ENCODE data around the gene CATSPERD.

Gene CATSPERD

DNA sequence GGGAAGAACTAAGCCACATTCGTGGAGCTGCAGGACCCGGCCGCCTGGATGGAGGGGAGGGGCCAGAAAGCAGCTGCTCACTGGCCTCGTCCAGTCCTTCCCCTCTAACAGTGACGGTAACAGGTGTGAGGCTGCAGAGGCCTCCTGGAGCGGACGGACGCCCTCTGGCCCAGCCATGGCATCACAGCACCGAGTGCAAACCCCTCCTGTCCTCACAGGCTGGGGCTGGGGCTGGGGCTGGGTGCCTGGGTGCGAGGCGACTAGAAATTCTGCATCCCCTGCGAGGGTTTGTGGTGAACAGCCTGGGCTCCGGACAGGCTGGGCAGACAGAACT lies 43.7 kb upstream of the CATSPERD start:
- H3K27ac ChIP-seq: no peak overlapping the region
- no peak for TF ChIP-seq CTCF (conservative IDR thresholded peaks at IDR 0.05)

DNA sequence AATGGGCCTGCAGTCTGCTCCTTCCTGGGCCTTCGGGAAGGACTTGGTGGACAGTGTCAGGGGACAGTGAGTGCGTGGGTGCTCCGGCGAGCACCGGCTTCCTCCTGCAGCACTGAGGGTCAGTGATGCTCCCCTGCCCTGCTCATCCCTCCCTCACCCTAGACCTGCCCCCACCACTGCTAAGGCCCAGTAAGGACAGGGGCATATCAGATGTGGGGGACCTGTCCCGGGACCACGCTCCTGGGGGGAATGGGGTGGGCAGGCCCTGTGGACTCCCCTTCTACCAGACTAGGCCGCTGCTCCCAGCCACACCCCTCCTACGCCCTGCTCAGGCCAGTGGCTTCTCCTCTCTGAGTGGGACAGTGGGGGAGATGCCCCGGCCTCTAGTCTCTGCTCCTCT lies 43.3 kb upstream of the CATSPERD start:
- no peak overlapping the region for H3K27ac ChIP-seq
- TF ChIP-seq CTCF (conservative IDR thresholded peaks at IDR 0.05): no peak

DNA sequence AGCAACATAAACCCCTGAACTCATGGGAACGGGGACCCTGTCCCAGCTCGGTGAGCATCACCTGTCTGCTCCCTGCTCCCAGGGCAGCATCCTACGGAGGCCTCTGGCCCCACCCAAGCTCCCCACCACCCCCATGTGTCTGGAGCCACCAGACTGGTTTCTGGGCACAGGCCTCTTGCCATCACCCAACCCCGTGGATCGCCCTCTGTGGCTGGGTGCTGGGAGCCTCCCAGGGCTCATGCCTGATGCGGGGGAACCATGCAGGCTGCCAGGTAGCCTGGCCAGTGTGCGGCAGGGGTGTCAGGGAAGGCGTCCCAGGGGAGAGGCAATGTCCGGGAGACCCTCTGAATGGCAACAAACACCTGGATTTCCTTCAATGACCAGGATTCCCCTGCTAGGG lies 42.9 kb upstream of the CATSPERD start:
- TF ChIP-seq CTCF (conservative IDR thresholded peaks at IDR 0.05): no peak
- H3K27ac ChIP-seq: no peak overlapping the region

GRCh38 chr19:5678071-5678718 lies 42.2 kb upstream of the CATSPERD start:
- no peak overlapping the region for H3K27ac ChIP-seq
- no peak for TF ChIP-seq CTCF (conservative IDR thresholded peaks at IDR 0.05)

- no peak for TF ChIP-seq CTCF (conservative IDR thresholded peaks at IDR 0.05)
- H3K27ac ChIP-seq: peak overlapping the region; percentile 73
These were observed 41.0 kb upstream of the CATSPERD start for GRCh38 chr19:5679289-5680083.

DNA sequence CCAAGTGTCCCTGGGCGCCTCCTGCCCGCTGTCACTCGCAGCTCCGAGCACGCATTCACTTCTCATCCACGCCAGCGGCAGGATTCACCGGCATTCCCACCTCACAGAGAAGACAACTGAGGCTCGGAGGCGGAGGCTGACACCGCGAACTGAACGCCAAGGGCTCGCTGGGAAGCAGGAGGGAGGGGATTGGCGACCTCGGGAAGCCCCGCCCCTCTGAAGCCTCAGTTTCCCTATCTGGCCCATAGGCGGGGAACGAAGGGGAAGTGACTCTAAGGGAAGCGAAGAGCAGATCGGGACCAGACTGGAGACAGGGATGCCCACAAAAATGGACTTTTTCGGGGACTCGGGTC lies 40.4 kb upstream of the CATSPERD start:
- peak overlapping the region; percentile 73 for H3K27ac ChIP-seq
- no peak for TF ChIP-seq CTCF (conservative IDR thresholded peaks at IDR 0.05)

DNA sequence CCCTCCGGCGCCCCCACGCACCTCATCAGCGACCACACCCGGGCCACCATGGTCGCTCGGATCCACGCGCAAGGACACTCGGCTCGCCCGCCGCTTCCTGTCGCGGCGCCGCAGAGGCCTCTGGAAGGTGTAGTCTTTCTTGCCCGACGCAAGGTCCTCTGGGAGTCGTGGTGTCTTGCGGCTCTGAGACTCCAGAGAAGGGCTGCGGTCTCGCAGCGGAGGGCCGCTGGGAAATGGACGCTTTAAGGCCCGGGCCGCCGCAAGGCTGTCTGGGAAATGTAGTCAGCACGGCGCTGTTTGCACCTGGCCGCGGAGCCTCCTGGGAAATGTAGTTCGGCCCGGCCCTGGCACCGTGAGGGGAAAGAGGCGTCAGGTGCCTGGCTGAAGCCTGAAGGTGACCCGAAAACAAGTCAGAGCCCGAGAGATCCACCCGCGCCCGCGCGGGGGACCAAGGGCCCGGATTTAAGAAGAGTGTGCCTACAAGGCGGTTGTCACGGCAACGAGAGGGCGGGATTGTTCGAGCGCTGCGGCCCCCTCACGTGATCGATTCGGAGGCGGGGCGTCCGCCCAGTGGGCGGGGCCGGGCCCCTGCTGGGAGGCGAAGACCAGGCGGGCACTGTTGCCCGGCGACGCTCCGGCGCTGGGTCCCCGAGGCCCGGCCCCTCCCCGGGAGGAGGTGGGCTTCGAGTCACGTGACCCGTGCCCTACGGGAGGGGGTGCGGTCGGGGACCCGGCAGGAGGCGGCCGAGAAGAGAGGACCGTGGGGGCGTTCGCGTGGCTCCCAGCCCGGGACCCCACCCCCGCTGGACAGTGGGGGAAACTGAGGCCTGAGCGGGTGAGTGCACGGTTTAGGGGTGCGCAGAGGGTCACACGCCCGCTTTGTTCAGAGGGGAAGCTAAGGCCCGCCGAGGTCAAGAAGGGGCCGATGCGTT lies 39.7 kb upstream of the CATSPERD start, which contains the start of the genes HSD11B1L and MICOS13:
HSD11B1L (plus strand) TSS at position 591 of the 932 bp plus-strand sequence. CDS start 3,806 bp downstream, outside the sequence.
MICOS13 (minus strand) TSS at position 80 of the 932 bp plus-strand sequence; CDS start at position 50, 30 bp downstream.
- no peak for TF ChIP-seq CTCF (conservative IDR thresholded peaks at IDR 0.05)
- H3K27ac ChIP-seq: peak within 1 kb of the TSS; percentile 73

Measured in VCaP (cell line).